ENCODE measurements around the gene CEACAM3.

- TF ChIP-seq CTCF (IDR thresholded peaks at IDR 0.05; ENCODE audit: low read depth, low read length) (no peak), POLR2A (IDR thresholded peaks at IDR 0.05; ENCODE audit: extremely low read depth, insufficient read length) (no peak), MAX (IDR thresholded peaks at IDR 0.05; ENCODE audit: low read depth, low read length) (no peak), MYC (IDR thresholded peaks at IDR 0.05; ENCODE audit: low read depth, low read length) (no peak)
These were observed 11.6 kb upstream of the CEACAM3 start for GRCh38 chr19:41784743-41785142.
